Measurements from ENCODE around the gene CST9L. TPM values are rescaled to one million over a fixed set of nuclear protein-coding genes. Genes with fewer than 3 reads are reported as not detected.

CST9L gene
- total RNA-seq, 1 experiment from 2014 or later: not detected

DNA sequence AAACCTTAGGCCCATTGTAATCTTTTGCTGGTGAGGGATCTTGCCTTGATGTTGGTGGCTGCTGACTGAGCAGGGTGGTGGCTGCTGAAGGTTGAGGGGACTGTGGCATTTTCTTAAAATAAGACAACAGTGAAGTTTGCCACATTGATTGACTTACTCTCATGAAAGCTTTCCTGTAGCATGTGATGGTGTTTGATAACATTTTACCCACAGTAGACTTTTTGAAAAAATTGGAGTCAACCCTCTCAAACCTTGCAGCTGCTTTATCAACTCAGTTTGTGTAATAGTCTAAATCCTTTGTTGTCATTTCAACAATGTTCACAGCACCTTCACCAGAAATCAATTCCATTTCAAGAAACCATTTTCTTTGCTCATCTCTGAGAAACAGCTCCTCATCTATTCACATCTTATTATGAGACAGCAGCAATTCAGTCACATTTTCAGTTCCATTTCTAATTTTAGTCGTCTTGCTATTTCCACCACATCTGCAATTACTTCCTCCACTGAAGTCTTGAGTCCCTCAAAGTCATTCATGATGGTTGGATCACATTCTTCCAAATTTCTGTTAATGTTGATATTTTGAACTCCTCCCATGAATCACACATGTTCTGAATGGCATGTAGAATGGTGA, 37.2 kb downstream of the CST9L start:
- no peak for DNase-seq (ENCODE audit: low read depth)
- in situ Hi-C loops (cut with HindIII; ENCODE audit: low pct_unique_long_range_greater_than_20kb, low sequenced_read_pairs): no loop called here

DNA sequence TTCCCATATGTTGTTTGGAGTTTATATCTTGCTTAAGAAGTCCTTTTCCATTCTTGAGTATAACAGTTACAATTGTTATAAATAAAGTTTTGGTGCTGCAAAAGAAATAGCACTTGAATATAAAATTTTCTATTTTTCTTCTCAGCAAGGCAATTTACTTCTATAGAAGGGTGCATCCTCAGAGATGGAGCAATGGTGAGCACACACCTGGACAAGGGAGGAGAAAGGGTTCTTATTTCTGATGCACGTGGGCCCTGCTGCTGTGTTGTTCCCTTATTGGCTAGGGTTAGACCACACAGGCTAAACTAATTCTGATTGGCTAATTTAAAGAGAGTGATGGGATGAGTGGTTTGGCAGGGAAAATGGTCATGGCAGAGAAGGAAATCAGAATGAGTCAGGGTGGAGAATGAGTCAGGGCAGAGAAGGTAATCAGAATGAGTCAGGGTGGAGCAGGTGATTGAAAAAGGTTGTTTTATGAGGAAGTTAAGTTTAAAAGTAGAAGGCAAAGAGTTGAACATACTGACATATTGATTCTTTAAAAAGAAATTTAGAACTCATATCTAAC, 39.3 kb downstream of the CST9L start:
- peak; percentile 84 for DNase-seq (ENCODE audit: low read depth)
- in situ Hi-C loops (cut with HindIII; ENCODE audit: low pct_unique_long_range_greater_than_20kb, low sequenced_read_pairs): no loop called here

DNA sequence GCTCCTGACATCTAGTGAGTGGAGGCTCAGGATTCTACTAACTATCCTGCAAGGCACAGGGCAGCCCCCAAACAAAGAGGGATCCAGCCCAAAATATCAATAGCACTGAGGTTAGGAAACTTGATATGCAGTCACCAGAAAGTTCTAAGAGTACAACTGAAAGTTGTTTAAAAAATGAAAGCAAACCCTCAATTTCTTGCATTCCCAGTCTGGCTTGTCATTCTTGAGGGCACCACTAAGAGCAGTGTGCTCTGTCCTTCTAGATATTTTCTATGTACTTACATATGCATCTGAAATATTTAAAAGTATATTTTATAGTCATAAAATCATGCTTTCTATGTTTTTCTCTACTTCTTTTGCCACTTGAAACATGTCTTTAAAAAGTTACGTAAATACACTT, 41.4 kb downstream of the CST9L start:
- in situ Hi-C loops (cut with HindIII; ENCODE audit: low pct_unique_long_range_greater_than_20kb, low sequenced_read_pairs): no loop called here
- DNase-seq (ENCODE audit: low read depth): no peak

DNA sequence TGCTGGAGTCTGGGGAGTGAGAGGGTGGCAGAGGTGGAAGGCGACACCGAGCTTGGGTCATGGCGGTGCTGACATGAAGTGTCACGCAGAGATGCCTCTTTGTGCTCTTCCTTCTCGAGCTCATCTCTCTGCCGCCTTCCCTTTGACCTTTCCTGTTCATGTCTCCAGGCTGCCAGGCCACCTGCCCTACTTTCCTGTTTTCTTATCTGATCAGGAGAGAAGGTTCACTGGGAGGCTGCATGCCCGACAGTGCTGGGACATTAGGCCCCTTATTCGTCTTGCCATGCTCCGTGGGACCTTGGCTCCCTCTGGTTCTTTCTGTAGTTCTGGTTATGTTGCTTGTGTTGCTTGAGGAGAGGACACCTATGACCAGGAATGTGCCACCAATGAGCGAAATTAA, 44.1 kb downstream of the CST9L start:
- DNase-seq (ENCODE audit: low read depth): no peak
- in situ Hi-C loops (cut with HindIII; ENCODE audit: low pct_unique_long_range_greater_than_20kb, low sequenced_read_pairs): no loop called here

DNA sequence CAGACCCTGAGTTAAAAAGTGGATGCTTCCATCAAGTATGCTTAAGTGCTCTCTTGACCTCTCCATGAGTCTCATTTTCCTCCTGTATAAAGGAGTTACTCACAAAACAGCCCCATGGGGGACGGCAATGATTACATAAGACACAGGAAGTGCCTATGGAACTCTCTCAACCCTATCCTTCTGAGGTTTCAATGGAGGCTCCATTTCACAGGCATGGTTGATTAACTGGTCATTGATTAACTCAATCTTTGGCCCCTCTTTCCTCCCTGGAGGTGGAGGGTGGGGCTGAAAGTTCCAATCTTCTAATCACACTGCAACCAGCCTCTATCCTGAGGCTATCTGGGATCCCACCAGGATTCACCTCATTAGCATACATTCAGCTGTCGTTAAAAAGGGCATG, 48.1 kb downstream of the CST9L start:
- DNase-seq (ENCODE audit: low read depth): peak; percentile 72
- in situ Hi-C loops (cut with HindIII; ENCODE audit: low pct_unique_long_range_greater_than_20kb, low sequenced_read_pairs): no loop called here

DNA sequence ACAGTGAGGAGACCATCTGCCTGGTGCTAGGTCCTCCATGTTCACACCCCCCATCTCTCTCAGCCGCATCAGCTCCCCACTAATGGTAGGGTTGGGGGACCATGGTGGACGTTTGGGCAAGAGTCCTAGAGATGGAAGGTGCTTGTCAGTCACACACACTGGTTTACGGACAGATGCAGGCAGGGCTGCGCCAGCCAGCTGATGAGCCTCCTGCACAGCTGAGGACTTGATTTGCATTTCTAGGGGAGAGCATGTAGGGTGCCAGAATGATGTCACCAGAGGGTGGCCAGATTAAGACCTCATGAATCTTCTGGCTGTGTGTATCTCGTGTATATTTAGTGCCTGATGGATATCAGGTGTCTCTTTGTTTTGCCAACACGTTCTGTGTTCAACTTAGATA, 48.7 kb downstream of the CST9L start:
- in situ Hi-C loops (cut with HindIII; ENCODE audit: low pct_unique_long_range_greater_than_20kb, low sequenced_read_pairs): no loop called here
- no peak for DNase-seq (ENCODE audit: low read depth)

DNA sequence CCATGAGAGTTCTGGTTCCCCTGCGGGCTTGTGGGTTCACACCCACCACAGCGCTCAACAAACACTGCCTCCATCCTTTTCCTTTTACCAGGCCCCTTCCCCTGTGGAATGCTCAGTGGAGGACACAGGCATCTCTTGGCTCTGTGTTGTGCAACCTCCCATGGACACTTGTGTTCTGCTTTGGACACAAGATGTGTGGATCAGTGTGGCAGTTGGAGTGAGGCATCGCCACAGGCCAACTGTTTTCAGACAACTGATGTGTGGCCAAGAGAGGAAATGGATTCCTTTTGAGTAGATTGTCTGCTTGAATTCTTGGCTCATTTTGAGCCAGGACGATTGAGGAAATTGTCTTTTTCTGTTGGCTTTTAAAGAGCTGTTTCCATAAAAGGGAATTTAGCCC, 50.6 kb downstream of the CST9L start:
- in situ Hi-C loops (cut with HindIII; ENCODE audit: low pct_unique_long_range_greater_than_20kb, low sequenced_read_pairs): no loop called here
- DNase-seq (ENCODE audit: low read depth): no peak

DNA sequence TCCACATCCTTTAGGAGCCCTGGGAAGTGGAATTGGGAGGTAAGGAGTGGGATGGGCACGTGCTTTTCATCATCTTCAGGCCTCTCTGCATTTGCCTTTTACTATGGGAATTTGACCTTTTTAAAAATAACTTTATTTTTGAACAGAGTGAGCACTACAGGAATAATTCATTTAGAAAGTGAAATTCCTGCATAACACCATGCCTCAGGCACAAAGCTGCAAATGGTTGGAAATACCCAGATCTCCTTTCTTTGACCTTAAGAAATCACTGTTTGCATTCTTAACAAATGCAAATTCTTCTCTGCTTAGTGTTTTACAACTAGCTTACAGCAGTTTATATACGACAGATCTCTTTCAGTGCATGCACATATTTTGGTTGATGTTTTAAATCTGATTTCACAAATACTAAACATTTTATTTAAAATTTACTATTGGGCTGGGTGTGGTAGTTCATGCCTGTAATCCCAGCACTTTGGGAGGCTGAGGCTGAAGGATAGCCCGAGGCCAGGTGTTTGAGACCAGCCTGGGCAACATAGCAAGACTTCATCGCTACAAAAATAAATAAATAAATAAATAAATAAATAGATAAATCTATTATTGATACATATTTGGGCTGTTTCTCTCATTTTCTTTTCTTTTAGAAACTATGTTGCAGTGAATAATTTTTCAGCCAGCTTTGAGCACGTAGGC, 52.9 kb downstream of the CST9L start:
- in situ Hi-C loops (cut with HindIII; ENCODE audit: low pct_unique_long_range_greater_than_20kb, low sequenced_read_pairs): no loop called here
- DNase-seq (ENCODE audit: low read depth): no peak

DNA sequence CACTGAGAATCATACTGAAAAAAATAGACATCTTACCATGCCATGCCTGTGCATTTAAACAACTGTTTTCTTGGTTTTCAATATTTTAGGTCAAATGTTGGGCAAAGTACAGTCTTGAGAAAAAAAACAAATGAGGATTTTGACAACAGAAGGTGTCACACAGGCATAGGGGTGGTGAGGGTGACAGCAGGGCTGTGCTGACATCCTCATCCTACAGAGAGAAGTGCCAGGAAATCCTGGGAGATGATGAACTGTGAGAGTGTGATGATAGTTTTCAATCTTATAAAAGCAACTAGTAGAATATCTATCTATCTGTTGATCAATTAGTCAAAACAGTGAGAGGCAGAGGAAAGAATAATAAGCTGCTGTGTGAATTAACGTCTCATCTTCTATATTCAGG, 53.4 kb downstream of the CST9L start:
- in situ Hi-C loops (cut with HindIII; ENCODE audit: low pct_unique_long_range_greater_than_20kb, low sequenced_read_pairs): no loop called here
- no peak for DNase-seq (ENCODE audit: low read depth)

Other genes with a start within 250 kb of the CST9L start
- gene NXT1, start 217.7 kb downstream of the CST9L start, total RNA-seq (2014; rRNA removed; shearing (Covaris generic); ENCODE audit: low replicate concordance): 67.0 and 113 TPM in 2 replicates
- 9.9 and 30.8 TPM in 2 replicates for gene GZF1, start 206.3 kb downstream of the CST9L start, total RNA-seq (2014; rRNA removed; shearing (Covaris generic); ENCODE audit: low replicate concordance)
- gene NAPB, start 147.0 kb downstream of the CST9L start, total RNA-seq (2014; rRNA removed; shearing (Covaris generic); ENCODE audit: low replicate concordance): 3.1 and 4.3 TPM in 2 replicates
- not detected in 2 replicates for gene CSTL1, start 128.8 kb downstream of the CST9L start, total RNA-seq (2014; rRNA removed; shearing (Covaris generic); ENCODE audit: low replicate concordance)
- gene CST11, start 115.6 kb downstream of the CST9L start, total RNA-seq (2014; rRNA removed; shearing (Covaris generic); ENCODE audit: low replicate concordance): not detected in 2 replicates
- gene CST8, start 77.4 kb downstream of the CST9L start, total RNA-seq (2014; rRNA removed; shearing (Covaris generic); ENCODE audit: low replicate concordance): not detected in 2 replicates
- not detected in 2 replicates for gene CST9, start 37.4 kb upstream of the CST9L start, total RNA-seq (2014; rRNA removed; shearing (Covaris generic); ENCODE audit: low replicate concordance)
- gene CST3, start 69.5 kb upstream of the CST9L start, total RNA-seq (2014; rRNA removed; shearing (Covaris generic); ENCODE audit: low replicate concordance): 368 and 404 TPM in 2 replicates
- gene CST4, start 120.6 kb upstream of the CST9L start, total RNA-seq (2014; rRNA removed; shearing (Covaris generic); ENCODE audit: low replicate concordance): 16.1 and 28.3 TPM in 2 replicates
- gene CST1, start 182.5 kb upstream of the CST9L start, total RNA-seq (2014; rRNA removed; shearing (Covaris generic); ENCODE audit: low replicate concordance): 29.3 and 53.5 TPM in 2 replicates

Data from Caki2 (cell line).